Stimulated activated CD4-positive, alpha-beta T cell treated with anti-CD3 and anti-CD28 coated beads, Interleukin-15, amount 100 ng/mL, for 48 hours (primary cell): ENCODE measurements around the gene USP10.

Source experiments
- DNase-seq, 2 donors: peaks; one replicate each; pipeline ENCODE4 v3.0.0-alpha.2; 2020; ENCODE audit warnings: low read depth in 2 of 2

Gene USP10

DNA sequence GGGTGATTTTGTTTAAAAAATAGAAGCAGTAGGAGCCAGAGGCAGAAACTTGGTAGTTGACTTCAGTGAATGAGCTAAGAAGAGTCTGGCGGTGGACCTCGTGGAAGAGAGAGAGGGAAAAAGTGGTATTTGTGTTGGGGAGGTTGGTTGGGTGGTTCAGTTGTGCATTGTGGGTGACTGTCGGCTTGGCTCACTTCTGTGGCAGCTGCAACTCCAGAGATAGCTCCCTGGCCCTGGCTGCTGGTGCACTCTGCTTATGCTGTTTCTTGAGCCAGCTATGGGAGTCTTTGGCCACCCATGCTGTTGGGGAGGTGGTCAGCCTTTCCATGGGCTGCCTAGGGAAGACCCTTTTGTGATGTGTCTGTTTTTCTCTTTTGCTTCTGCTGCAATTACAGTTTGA is 69.6 kb downstream of the USP10 start:
- DNase-seq: no peak

DNA sequence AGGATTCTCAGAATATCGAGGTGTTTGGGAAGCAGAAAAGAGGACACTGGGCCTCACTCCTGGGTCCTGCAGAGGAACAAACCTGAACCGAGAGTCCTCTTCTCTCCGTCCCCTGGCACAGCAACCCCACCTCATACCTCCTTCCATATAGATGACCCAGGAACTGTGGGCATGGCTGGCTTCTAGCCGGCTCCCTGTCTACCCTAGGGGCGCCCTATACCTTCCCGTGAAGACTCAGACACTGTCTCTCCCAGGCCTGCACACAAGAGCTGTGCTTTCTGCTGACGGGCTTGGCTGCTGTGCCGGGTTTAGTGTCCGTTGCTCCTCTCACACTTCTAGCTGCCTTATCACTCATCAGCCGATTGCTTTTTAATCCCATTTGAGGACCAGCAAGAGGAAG is 73.5 kb downstream of the USP10 start:
- DNase-seq: no peak

DNA sequence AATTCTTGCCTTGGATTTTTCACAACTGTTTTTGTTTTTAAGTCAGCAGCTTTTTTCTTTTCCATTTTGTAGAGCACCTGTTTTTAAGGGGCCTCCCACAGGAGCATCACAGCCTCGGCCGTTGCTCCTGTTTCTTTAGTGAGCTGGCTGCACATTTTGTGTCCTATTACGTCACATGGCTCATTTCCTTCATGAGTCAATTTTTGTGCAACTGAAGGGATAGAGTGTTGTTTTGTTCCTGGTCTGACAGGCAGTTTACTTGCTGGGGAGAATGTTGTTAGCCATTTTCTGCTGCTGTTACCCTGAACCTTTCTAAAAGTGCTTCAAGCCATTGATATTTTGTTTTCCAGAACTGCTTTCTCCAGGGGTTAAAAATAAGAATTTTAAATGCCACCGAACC is 75.0 kb downstream of the USP10 start:
- DNase-seq: no peak

DNA sequence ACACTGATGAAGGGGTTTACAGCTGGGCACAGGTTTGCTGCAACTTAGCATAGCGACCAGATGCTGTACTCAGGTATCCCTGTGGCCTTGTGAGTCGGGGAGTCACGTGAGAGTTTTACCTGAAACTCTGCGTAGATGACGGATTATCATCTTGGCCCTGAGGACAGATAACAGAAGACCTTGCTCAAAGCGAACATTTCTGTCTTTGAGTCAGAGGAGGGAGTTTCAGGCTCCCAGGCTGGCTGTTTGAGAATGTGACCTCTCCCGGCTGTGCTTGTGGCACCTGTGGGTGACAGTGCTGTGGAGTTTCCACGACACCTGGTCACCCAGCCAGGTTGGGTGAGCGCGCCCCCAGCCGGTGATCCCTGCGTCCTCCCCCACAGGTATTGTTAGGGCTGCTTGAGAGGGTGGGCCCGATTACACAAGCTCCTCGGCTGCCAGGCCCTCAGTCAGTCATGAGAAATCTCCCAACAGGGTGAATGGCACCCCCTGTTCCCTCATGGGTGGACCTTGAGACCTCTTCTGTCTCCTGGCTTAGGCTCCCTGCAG is 75.5 kb downstream of the USP10 start:
- DNase-seq: no peak

DNA sequence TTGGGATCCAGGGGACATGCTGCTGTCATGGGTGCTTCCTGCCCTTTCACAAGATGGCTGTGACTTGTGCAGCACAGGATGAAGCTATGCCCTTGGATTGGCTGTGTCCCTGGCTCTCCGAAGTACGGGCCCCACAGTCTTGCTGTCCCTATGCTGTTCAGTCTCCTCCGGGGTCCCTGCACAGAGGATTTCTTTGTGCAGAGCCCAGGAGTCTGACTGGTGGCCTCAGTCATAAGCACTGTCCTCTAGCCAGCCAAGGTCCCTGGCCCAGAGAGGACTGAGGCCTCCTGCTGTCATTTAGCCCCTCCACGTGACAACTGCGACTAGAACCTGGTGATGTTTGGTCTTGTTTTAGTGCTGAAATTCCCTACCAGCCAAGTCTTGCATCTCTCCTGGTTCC is 77.6 kb downstream of the USP10 start:
- no peak for DNase-seq

DNA sequence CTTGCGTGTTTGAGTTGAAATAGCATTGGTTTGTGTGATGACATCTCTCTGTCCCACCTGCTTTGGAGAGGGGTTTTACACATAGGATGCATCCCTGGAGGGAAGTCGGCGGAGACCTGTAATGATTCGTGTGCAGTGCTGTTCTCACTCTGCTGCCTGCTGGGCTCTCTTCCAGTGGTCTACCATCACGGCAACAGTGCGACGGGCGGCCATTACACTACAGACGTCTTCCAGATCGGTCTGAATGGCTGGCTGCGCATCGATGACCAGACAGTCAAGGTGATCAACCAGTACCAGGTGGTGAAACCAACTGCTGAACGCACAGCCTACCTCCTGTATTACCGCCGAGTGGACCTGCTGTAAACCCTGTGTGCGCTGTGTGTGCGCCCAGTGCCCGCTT is 78.9 kb downstream of the USP10 start:
- DNase-seq: no peak

DNA sequence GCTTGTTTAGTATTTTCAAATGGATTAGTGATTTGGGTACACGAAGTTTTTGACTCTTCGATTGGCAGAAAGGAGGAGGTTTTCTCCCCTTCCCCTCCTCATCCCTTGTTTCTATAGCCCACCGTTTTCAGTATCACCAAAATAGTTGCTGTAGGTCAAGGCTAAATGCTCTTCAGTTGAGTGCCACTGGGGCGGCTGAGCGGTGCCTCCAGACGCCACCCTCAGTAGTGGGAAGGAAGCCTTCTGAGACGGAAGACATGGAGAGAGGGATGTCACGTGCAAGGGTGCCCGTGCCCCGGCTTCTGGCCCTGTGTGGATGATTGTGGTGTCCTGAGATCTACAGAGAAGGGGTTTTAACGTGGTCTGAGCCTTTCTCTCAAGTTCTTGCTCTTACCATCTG is 80.3 kb downstream of the USP10 start:
- DNase-seq: no peak

DNA sequence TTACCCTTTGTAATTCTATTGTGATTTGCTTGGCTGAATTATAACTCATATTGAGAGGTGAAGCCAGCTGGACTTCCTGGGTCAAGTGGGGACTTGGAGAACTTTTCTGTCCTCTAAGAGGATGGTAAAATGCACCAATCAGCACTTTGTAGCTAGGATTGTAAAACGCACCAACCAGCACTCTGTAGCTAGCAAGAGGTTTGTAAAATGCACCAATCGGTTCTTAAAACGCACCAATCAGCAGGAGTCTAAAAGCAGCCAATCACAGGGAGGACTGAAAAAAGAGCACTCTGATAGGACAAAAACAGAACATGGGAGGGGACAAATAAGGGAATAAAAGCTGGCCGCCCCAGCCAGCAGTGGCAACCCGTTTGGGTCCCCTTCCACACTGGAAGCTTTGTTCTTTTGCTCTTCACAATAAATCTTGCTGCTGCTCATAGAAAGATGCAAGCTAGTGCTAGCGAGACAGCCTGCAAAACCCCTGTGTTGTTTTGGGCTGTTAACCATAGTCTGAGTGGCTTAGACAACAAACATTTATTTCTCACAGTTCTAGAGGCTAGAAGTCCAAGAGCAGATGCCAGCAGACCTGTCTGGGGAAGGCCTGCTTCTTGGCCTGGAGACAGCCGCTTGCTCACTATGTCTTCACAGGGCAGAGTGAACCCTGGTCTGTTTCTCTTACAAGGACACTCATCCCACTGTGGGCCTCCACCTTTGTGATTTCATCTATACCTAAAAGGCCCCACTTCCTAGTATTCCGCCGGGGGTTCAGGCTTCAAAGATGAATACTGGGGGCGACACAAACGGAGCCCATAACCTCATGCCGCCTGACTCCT is 81.0 kb downstream of the USP10 start:
- DNase-seq: no peak

DNA sequence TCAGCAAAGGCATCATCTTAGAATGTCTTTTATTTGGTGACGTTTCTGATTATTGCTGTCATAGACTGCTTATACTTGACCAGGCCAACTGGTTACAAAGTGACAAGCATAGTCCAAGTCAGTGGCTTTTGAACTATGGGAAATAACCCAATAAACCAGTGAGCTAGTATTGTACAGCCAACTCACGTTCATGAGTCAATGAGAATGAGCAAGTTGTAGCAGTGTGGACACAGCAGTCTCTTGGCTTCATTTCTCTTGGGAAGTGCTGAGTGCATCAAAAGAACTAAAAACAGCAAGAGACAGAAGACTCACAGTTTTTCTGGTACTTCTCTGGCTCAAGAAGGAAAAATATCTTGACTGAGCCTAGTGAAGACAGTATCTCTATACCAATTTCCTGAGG is 83.0 kb downstream of the USP10 start:
- DNase-seq: no peak

DNA sequence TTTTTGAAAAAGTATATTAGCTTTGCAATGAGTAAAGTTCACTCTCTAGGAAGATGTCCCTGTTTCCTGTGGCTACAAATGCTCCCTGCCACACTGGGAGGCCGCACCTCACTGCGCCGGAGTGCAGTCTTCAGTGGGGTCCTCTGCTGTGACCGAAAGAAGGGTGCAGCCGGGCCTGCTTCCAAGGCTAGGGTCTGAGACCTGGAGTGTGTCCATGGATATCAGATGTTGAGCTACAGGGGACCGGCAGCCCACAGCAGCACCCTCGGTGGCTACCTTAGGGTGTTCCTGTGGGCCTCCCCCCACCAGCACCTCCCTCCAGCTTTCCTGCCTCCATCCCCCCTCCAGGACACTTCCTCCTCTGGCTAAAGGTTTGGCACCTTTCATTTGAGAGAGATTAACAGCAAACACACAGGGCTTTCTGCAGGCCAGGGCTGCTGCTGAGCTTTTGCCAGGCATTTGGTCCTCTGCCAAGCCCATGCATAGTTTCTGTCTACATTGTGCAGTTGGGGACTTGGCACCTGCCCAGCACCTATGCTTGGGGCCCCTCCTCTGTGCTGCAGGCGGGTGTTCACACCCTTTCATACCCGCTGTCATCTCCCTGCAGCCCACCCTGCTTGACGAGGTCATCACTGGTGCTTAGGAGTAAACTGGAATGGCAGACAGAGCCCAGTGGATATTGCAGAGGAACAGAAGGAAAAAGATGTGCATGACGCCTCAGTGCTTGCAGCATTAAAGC is 86.2 kb downstream of the USP10 start:
- DNase-seq: no peak

DNA sequence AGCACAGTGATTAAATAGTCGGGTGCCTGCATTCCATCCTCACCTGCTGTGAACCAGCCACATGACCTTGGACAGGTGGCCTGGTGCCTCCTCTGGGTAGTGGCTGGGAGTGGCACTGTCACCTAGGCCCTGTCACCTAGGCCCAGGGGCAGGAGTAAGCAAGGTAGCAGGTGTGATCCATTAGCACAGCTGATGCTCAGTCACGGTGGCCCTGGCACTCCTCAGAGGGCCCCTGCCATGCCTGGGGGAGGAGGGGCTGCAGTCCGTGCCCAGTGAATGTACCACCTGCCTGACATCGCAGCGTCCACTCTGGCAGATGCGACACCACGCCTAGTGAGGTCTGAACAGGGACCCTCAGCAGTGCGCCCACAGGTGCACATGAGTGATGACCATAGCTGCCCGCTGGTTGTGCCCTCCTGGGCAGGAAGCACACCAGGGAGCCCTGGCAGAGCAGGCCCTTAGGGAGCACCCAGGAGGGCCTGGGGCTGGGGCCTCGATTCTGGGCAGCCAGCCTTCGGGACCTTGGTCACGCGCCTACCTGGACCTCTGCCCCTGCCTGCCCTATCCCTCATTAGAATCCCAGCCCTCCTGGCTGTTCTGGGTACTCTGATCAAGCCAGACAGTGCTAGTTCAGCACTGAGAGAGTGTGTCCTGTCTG is 86.9 kb downstream of the USP10 start:
- no peak for DNase-seq

DNA sequence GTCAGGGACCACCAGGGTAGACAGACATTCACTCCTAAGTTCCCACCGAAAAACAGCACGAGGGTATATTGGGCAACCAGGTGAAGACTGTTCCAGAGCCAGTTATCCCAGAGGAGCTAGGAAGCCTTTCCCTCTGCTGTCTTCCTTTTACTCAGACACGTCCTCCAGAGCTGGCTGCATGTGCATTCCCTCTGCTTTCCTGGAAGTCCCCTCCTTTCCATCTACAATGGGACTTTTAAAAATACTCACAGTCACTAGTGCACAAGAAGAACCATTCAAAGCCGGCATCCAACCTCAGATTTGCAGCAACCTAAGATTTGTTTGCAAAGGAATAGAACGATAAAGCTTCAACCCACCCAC is 87.4 kb downstream of the USP10 start:
- DNase-seq: no peak

DNA sequence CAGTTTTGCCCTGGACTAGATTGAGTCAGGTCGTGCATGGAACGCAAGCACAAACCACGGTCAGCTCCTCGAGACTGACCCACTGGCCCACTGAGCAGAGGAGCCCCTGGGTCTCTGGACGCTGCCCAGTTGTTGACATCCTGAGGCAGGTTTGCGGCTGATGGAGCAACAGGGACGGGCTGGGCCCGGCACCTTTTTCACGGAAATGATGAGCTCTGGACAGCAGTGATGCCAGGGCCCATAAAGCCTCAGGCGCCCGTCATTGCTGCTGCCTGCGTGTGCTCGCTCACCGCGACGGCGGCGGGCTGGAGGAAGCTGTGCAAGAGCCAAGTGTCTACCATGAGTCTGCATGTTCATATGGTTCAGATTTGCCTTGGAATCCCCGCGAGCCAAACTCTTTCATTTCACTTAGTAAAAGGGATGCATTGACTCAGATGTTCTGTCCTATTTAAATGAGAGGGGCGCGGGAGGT is 89.2 kb downstream of the USP10 start:
- no peak for DNase-seq

DNA sequence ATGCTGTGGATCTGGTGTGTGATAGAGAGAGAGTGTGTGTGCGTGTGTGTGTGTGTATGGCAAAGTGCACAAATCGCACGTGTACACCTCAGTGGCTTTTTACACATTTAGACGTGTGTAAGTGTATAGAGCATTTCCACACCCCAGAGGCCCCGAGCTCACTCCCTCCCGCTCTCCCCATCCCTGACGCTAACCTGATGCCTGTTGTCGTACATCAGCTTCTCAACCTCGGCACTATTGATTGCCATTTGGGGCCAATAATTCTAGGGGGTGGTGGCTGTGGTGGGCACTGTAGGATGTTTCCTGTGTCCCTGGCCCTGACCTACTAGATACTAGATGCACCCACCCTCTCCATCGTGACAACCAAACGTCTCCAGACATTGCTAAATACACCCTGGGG is 89.6 kb downstream of the USP10 start:
- DNase-seq: no peak

DNA sequence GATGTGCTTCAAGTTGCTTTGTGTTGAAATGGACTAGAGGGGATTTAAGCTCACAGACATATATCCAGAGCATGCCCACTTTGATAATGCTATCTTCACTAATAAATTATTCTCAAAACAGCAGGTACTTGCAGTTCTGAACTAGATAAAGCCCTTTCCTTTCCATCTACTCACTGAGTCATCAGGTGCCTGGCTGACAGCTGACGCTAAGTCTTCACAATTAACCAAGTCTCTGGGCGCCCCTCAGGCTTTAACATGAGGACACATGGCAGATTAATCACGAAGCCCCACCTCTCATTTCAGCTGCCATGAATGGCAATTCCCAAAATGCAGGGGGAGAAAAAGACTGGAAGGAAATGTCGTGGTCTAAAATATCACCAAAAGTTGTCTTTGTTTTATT is 90.5 kb downstream of the USP10 start:
- no peak for DNase-seq

DNA sequence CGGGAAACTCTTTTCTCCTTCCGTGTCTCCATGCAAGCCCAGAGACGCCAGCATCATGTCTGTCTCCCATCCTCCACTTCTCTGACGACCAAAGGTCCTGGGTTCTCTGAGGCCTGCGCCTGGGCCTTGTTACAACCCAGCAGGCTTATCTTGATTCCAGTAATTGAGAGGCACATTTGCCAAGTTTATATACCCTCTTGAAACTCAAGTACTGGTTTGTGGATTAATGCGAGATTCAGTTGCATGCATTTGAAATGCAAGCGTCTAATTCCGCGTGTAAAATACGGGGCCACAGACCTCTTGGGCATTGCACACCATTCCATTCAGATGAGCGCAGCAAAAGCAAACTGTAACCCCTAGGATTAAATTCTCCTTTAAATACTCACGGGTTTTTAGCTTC is 91.3 kb downstream of the USP10 start:
- DNase-seq: no peak

DNA sequence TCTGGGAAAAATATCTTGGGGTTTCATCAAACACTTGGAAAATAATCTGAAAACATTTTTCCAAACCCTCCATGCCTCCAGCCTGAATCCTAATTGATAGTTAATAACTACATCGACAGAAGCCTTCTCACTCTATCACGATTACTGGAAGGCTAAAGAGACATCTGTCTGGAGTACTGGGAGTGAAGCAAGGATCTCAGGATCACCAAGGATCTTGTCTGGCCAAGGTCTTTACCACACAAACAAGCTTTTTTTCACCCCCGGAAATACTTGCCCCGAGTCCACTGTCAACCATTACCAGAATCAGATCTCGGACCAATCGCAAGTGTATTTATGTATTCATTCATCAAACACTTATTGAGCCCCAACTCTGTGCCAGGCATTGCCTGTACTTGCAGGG is 91.7 kb downstream of the USP10 start:
- DNase-seq: no peak

DNA sequence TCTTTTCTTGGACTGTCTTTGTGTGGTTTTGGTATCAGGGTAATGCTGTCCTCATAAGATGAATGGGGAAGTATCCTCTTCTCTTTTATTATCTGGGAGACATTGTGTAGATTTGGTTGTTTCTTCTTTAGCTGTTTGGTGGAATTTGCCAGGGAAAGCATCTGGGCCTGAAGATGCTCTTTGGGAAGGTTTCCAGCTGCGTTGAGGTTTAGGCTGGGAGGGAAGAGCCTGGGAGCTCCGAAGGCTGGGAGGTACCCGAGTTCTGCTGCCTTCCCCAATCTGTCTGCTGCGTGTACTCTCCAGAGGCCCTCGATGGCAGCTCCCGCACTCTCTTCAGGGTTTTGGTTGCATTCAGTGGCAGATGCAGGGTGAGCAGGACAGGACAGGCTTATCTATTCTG is 94.4 kb downstream of the USP10 start:
- DNase-seq: no peak

DNA sequence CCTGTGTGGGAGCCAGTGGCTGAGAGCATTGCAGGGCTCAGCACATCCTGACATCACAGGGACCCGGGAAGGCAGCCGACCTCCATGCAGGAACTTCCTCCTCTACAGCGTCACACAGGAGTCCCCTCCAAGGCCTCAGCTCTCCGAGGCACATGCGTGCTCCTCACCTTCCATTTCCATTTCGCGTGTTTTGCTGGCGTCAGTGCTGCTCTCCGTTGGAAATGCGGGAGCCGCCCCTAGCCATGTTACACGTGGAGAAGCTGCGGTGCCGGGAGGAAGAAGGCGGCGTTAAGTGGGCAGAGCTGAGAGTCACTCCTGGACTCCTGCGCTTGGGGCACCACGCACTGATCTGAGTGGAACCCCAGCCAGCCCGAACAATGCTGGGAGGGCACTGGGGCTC is 94.8 kb downstream of the USP10 start:
- DNase-seq: no peak

DNA sequence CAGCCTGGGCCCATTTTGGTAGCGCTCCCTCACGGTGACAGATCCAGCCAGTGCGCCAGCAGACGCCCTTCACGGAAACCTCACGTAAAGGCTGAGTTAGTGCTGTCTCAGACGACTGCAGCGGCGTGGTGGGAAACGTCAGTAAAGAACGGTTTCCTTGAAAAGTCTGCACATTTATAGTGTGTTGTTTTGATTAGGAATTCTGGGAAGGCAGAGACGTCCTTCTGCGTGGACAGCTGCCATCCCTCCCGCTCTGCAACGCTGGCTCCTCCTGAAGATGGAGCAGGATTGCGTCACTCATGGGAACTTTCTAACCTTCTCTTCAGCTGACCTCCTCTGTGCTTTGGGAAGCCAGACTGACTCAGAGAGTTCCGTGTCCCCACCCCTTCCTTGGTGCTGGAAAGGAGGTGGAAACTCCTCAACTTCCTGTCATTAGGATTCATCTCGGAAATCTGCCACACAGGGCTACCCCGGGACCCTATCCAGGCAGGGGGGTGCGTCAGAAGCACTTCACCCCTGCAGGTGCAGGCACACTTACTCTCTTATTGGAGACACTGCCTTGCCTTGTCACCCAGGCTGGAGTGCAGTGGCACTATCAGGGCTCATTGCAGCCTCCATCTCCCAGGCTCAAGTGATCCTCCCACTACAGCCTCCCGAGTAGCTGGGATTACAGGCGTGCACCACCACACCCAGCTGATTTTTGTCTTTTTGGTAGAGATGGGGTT is 95.7 kb downstream of the USP10 start:
- no peak for DNase-seq

DNA sequence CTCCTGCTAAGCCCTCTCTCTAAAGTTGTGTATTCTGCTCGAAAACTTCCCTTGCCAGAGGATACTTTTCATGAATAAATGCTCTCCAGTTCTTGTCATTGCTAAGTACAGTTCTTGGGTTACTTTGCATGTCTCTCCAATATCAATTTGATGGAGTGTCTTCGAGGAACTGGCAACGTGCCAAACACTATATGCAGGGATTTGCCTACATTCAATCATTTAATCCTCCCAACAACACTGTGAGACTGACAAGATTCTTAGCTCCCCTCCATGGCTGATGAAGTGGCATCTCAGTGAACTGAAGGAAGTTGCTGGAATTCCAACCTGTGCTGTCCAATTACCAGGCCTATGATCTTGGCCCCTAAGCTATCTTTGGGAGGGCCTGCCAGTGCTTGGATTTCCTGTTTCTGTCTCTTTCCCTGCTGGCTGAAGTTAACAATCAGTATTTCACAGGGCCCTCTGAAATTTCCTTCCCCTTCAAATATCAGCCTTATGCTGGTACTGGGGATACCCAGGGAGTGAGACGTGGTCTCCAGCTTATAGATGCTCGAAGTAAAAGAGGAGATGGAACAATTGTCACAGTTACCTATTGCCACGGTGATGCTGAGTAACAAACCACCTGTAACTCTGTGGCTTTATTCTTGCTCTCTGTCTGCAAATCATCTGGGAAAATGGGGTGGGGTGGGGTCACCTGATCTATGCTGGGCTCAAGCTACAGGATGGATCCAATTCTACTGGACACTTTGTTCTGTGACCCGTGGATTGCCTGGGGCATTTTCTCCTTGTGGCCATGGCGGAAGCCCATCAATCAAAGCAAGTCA is 100.6 kb downstream of the USP10 start:
- DNase-seq: no peak
